Epithelial cell of proximal tubule (primary cell): ENCODE results near the gene SPATS2L. TPM values are rescaled to one million over a fixed set of nuclear protein-coding genes. Genes with fewer than 3 reads are reported as not detected.

Experiments used
- DNase-seq: peaks from one replicate; pipeline ENCODE4 v3.0.0-alpha.2; 2011; ENCODE audit warnings: low read depth
- H3K4me3 ChIP-seq: 2 replicates; pipeline ENCODE4 v1.5.1; 2011; ENCODE audit warnings: low read depth, mild to moderate bottlenecking, low read length
- total RNA-seq: library from RNA; depleted of rRNA; stranded (reverse); fragments of >200 nt; gene quantifications from 2 replicates; pipeline ENCODE4 v1.2.3, GENCODE V29; 2015
- TF ChIP-seq, protein P1 (sequence below): conservative IDR thresholded peaks from 2 replicates; pipeline ENCODE4 v1.5.1; 2012; ENCODE audit warnings: low read depth, mild to moderate bottlenecking, low read length

Gene SPATS2L
- total RNA-seq, 1 donor from 2014 or later: 93.9 TPM

GRCh38 chr2:200378652-200379290 is 72.3 kb downstream of the SPATS2L start:
- H3K4me3 ChIP-seq: peak overlapping the region; percentile 44
- DNase-seq: no peak
- TF ChIP-seq, protein P1, sequence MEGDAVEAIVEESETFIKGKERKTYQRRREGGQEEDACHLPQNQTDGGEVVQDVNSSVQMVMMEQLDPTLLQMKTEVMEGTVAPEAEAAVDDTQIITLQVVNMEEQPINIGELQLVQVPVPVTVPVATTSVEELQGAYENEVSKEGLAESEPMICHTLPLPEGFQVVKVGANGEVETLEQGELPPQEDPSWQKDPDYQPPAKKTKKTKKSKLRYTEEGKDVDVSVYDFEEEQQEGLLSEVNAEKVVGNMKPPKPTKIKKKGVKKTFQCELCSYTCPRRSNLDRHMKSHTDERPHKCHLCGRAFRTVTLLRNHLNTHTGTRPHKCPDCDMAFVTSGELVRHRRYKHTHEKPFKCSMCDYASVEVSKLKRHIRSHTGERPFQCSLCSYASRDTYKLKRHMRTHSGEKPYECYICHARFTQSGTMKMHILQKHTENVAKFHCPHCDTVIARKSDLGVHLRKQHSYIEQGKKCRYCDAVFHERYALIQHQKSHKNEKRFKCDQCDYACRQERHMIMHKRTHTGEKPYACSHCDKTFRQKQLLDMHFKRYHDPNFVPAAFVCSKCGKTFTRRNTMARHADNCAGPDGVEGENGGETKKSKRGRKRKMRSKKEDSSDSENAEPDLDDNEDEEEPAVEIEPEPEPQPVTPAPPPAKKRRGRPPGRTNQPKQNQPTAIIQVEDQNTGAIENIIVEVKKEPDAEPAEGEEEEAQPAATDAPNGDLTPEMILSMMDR: no peak

DNA sequence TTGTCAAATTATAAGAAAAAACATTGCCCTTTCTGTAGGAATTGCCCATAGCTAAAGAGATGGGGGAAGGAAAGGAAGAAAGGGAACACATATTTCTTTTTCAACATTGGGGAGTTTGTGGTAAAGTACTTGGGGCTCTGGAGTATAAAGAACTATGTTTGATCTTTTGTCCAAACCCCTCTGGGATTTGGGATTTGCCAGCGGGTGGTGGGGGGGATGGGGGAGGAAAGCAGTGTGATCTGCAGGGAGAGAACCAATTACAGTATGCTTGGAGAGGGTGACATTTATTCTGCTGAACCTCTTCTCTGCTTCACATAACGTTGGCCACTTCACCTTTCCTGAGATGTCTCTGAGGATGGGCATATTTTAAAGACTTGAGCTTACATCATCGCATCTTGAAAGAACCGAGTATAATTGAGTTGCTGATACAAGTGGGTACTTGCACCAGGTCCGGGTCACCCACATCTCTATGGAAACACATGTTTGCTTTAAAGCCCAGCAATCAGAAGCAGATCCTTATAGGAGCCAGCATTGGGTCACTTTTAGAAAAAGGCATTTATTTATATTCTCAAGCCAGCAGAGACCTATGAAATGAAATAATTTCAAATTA is 73.1 kb downstream of the SPATS2L start:
- DNase-seq: no peak
- H3K4me3 ChIP-seq: peak overlapping the region; percentile 44
- TF ChIP-seq, protein P1: no peak

- H3K4me3 ChIP-seq: peak overlapping the region; percentile 44
- TF ChIP-seq, protein P1: no peak
- no peak for DNase-seq
These were observed 73.6 kb downstream of the SPATS2L start for GRCh38 chr2:200380091-200380561.

DNA sequence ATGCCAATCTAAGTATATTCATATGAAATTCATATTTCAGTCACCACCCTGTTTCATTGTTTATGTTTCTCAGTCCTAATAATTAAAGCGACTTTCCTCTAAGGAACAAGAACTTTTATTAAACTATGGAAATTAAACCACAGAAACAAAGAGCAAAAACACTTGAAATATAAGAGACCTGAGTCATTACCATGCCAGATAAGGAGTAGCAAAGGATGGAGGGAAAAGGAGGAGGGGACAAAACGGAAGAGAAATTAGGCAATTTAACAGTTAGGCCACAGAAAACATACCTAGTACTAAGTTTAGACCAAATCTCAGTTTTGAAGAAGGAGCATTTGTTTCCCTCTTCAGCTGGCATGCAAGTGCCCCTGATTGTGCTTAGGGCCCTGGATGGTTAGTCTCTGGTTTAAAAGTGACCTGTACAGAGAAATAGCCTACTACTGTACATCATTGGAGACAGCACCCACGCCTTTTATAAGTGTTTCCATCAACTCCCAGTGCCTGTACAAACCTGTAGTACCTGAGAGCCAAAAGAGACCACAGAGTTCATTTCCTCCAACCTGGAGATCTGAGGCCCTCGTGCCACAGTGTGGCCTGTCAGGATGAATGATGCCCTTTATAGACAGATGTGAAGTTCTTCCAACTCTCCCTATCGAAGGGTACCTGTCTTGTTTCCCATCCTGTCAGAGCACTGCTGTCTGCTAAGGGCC is 74.5 kb downstream of the SPATS2L start:
- TF ChIP-seq, protein P1: no peak
- no peak for DNase-seq
- H3K4me3 ChIP-seq: no peak overlapping the region

GRCh38 chr2:200382874-200383273 is 76.4 kb downstream of the SPATS2L start:
- TF ChIP-seq, protein P1: no peak
- no peak for DNase-seq
- no peak overlapping the region for H3K4me3 ChIP-seq

DNA sequence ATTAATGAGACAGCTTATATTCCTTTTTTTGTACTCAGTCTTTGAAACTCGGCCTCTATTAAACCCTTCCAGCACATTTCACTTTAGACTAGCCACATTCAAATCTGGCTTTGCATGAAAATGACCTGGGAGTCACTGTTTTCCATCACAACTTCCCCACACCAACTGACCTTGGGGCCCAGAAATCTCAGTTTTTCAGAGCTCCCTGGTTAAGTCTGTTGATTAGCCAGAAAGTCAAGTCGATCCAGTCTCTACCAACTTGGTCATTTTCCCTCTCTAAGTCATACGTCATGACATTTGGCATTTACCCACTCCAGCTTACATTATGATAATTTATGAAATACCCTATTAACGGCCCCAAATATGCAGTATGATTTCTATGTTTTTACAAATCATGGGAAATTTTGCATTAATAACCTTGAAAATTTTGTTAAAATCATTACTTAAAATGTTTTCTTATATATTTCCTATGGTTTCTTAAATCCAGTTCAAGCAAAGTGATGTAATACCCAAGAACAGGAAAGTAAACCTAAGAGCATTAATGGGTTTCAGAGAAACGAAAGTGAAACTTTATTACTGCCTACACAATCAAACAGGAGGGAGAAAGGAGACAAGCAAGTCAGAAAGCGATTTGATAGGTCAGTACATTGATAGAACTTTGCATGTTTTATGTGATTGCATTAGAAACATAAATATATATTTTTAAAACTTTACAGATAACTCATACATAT is 77.1 kb downstream of the SPATS2L start:
- no peak for DNase-seq
- TF ChIP-seq, protein P1: no peak
- H3K4me3 ChIP-seq: no peak overlapping the region
